GM12801 (cell line): ENCODE results near the gene PRPF19.

Experiments used
- CTCF ChIP-seq: IDR thresholded peaks from one replicate; pipeline ENCODE4 v1.5.1; 2011; ENCODE audit warnings: control low read depth; ENCODE audit not compliant: insufficient read length; ENCODE audit errors: extremely low read depth

The PRPF19 gene

DNA sequence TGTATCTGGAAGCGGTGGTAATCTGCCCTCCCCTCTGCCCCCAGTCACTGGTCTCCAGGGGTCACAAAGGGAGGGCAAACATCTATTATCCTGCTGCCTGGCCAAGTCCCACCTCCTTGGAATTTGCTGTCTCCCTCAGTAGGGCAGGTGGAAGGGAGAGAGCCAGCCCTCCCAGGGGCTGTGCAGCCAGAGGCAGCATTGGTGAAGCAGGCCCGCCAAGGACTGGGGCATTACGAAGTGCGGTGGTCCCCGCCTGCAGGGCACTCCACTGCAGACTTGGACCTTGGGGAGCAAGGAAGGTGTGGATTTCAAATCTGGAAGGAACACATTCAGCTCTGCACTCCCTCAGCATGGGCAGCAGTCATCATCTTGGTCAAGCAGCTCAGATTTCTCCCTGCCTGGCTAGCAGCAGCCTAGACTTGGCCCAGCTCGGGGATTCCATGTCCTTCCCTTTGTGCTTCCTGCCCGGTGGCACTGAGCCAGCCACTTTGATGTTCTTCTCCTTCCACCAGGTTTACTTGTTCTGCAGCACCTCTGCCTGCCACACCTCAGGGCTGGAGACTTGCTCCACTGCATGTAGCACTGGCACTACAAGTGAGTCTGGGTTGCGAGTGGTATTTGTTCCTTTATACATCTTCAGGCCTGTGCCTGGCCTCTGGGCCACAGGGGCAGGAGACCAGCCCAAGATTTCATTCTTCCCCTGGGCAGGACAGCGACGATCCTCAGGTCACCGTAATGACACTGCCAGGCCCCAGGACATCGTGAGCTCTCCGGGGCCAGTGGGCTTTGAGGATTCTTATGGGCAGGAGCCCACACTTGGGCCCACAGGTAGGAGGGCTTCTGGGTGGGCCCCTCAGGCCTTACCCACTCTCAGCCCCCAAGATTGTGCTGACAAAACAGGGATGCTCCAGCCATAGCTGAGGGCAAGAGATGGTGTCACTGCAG is 31.7 kb downstream of the PRPF19 start:
- TF ChIP-seq CTCF: no peak

GRCh38 chr11:60873533-60873932 is 32.9 kb downstream of the PRPF19 start:
- TF ChIP-seq CTCF: no peak

- no peak for TF ChIP-seq CTCF
These were observed 33.3 kb downstream of the PRPF19 start for GRCh38 chr11:60872961-60873524.

DNA sequence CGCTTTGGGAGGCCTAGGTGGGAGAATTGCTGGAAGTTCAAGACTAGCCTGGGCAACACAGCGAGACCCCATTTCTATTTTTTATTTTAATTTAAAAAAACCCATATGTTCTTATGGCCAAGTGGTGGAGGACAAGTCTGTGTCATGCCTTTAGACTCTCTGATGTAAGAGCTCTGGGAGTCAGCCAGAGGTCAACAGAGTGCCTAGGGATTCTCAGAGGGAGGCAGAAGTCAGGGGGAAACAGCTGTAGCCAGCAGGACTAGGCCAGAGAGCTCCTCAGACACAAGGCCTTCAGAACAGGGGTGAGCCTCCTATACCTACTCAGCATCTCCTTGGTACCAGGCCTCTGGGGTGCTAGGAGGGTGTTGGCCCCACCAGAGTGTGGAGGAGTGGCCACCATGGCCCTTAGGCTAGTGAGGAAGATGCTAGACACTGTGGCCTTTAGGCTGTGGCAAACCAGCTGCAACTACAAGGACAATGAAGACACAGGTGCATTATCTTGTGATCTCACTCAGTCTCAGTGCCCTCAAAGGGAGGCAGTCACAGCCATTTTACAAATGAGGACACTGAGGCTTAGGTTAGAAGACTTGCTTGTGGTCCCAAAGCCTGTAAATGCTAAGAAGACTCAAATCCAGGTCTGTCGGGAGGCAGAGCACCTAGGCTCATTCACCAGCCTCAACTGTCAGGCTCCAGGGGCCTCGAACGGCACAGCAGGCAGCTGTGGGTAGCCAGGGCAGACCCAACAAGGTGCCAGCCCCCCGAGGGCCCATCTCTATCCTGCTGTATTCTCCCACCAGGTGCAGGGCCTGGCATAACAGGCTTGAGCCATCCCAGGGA is 34.0 kb downstream of the PRPF19 start:
- TF ChIP-seq CTCF: no peak

- no peak for TF ChIP-seq CTCF
These were observed 34.9 kb downstream of the PRPF19 start for GRCh38 chr11:60871378-60872061.

- TF ChIP-seq CTCF: no peak
These were observed 35.5 kb downstream of the PRPF19 start for GRCh38 chr11:60870733-60871377.
